ENCODE results near the gene RFX2.

DNA sequence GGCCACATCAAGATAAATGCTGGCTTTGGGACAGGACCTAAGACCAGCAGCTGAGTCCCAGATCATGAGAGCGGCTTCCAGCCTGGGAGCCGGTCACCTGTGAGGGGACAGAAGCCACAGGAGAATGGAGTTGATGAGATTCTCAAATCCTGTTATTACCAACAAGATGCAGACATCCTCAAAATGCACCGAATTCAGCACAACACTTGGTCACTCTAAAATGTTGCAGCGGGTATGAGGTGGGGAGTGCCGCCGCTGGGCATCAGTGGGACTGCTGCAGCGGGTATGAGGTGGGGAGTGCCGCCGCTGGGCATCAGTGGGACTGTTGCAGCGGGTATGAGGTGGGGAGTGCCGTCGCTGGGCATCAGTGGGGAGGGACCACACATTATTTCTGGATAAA, 153.6 kb downstream of the RFX2 start:
- TF ChIP-seq, protein P1, sequence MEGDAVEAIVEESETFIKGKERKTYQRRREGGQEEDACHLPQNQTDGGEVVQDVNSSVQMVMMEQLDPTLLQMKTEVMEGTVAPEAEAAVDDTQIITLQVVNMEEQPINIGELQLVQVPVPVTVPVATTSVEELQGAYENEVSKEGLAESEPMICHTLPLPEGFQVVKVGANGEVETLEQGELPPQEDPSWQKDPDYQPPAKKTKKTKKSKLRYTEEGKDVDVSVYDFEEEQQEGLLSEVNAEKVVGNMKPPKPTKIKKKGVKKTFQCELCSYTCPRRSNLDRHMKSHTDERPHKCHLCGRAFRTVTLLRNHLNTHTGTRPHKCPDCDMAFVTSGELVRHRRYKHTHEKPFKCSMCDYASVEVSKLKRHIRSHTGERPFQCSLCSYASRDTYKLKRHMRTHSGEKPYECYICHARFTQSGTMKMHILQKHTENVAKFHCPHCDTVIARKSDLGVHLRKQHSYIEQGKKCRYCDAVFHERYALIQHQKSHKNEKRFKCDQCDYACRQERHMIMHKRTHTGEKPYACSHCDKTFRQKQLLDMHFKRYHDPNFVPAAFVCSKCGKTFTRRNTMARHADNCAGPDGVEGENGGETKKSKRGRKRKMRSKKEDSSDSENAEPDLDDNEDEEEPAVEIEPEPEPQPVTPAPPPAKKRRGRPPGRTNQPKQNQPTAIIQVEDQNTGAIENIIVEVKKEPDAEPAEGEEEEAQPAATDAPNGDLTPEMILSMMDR (conservative IDR thresholded peaks at IDR 0.05; ENCODE audit: low read depth, low read length) = no peak
- TF ChIP-seq EZH2 (IDR thresholded peaks at IDR 0.05; ENCODE audit: low read length, unreplicated experiment) = no peak

All from PC-3 (cell line).